H9 (cell line): ENCODE measurements around the gene NFS1. TPM values are rescaled to one million over a fixed set of nuclear protein-coding genes. Genes with fewer than 3 reads are reported as not detected.

Experiments used
- DNase-seq: peaks from one replicate; pipeline ENCODE4 v3.0.0-alpha.2; 2017
- H2AFZ ChIP-seq: one replicate; pipeline ENCODE4 v1.6.1; 2013; ENCODE audit warnings: mild to moderate bottlenecking, low read length, control low read depth, moderate library complexity
- H2AK5ac ChIP-seq: 2 replicates; pipeline ENCODE4 v1.6.1; 2013; ENCODE audit warnings: low read length, control low read depth, mixed read lengths; ENCODE audit not compliant: insufficient read length
- H2BK120ac ChIP-seq: one replicate; pipeline ENCODE4 v1.6.1; 2013; ENCODE audit warnings: low read depth, mild to moderate bottlenecking, low read length, control low read depth, inconsistent platforms; ENCODE audit not compliant: poor library complexity, severe bottlenecking
- H2BK12ac ChIP-seq: 2 replicates; pipeline ENCODE4 v1.6.1; 2013; ENCODE audit warnings: low read length, control low read depth, mixed read lengths, low read depth; ENCODE audit not compliant: insufficient read length
- H2BK15ac ChIP-seq: 2 replicates; pipeline ENCODE4 v1.6.1; 2013; ENCODE audit warnings: low read depth, low read length, control low read depth
- H2BK20ac ChIP-seq: one replicate; pipeline ENCODE4 v1.6.1; 2013; ENCODE audit warnings: low read depth, mild to moderate bottlenecking, low read length, control low read depth, inconsistent platforms; ENCODE audit not compliant: poor library complexity, severe bottlenecking
- H2BK5ac ChIP-seq: 2 replicates; pipeline ENCODE4 v1.6.1; 2013; ENCODE audit warnings: low read length, control low read depth, mixed read lengths; ENCODE audit not compliant: insufficient read length
- H3K14ac ChIP-seq: 2 replicates; pipeline ENCODE4 v1.6.1; 2013; ENCODE audit warnings: low read length, control low read depth; ENCODE audit not compliant: insufficient read depth
- H3K18ac ChIP-seq: 2 replicates; pipeline ENCODE4 v1.6.1; 2013; ENCODE audit warnings: low read depth, mild to moderate bottlenecking, mixed read lengths, low read length, control low read depth; ENCODE audit not compliant: insufficient read length
- H3K23ac ChIP-seq: 2 replicates; pipeline ENCODE4 v1.6.1; 2013; ENCODE audit warnings: low read length, control low read depth, mixed read lengths, low read depth; ENCODE audit not compliant: insufficient read length
- H3K23me2 ChIP-seq: 2 replicates; pipeline ENCODE4 v1.6.1; 2013; ENCODE audit warnings: low read depth, mild to moderate bottlenecking, mixed read lengths, low read length, control low read depth; ENCODE audit not compliant: insufficient read length, poor library complexity, severe bottlenecking
- H3K27ac ChIP-seq: 2 replicates; pipeline ENCODE4 v1.5.1; 2013; ENCODE audit warnings: low read length, control low read depth, mixed read lengths, low read depth; ENCODE audit not compliant: insufficient read length
- H3K27me3 ChIP-seq: 2 replicates; pipeline ENCODE4 v1.6.1; 2013; ENCODE audit warnings: low read length, control low read depth, inconsistent platforms; ENCODE audit not compliant: insufficient read depth
- H3K4ac ChIP-seq: 2 replicates; pipeline ENCODE4 v1.6.1; 2013; ENCODE audit warnings: low read depth, mild to moderate bottlenecking, control low read depth, inconsistent platforms, low read length, moderate library complexity
- H3K4me1 ChIP-seq: 2 replicates; pipeline ENCODE4 v1.6.1; 2013; ENCODE audit warnings: low read length, control low read depth, inconsistent platforms; ENCODE audit not compliant: insufficient read depth
- H3K4me2 ChIP-seq: 2 replicates; pipeline ENCODE4 v1.6.1; 2013; ENCODE audit warnings: low read length, control low read depth, mixed read lengths; ENCODE audit not compliant: insufficient read length, insufficient read depth
- H3K56ac ChIP-seq: 2 replicates; pipeline ENCODE4 v1.6.1; 2013; ENCODE audit warnings: low read depth, mild to moderate bottlenecking, mixed read lengths, low read length, control low read depth; ENCODE audit not compliant: insufficient read length
- H3K79me1 ChIP-seq: 2 replicates; pipeline ENCODE4 v1.6.1; 2013; ENCODE audit warnings: low read depth, mild to moderate bottlenecking, moderate library complexity, low read length, control low read depth, inconsistent platforms; ENCODE audit not compliant: insufficient read depth, poor library complexity, severe bottlenecking
- H3K79me2 ChIP-seq: 2 replicates; pipeline ENCODE4 v1.6.1; 2013; ENCODE audit warnings: low read length, control low read depth, inconsistent platforms; ENCODE audit not compliant: insufficient read depth
- H3K9ac ChIP-seq: 2 replicates; pipeline ENCODE4 v1.6.1; 2013; ENCODE audit warnings: low read length, control low read depth, mixed read lengths; ENCODE audit not compliant: insufficient read length; ENCODE audit errors: extremely low read depth
- H3K9me3 ChIP-seq: one replicate; pipeline ENCODE4 v1.6.1; 2013; ENCODE audit warnings: low read depth, low read length, inconsistent platforms; ENCODE audit not compliant: control insufficient read depth
- H3T11ph ChIP-seq: one replicate; pipeline ENCODE4 v1.6.1; 2013; ENCODE audit warnings: mild to moderate bottlenecking, low read length, control low read depth, inconsistent platforms
- H4K20me1 ChIP-seq: one replicate; pipeline ENCODE4 v1.6.1; 2013; ENCODE audit not compliant: control insufficient read depth, insufficient read length, insufficient read depth
- H4K5ac ChIP-seq: 2 replicates; pipeline ENCODE4 v1.6.1; 2013; ENCODE audit warnings: low read depth, mild to moderate bottlenecking, mixed read lengths, low read length, control low read depth; ENCODE audit not compliant: insufficient read length
- H4K8ac ChIP-seq: replicated peaks from 2 replicates; pipeline ENCODE4 v1.6.1; 2013; ENCODE audit warnings: low read length, control low read depth, mixed read lengths, low read depth; ENCODE audit not compliant: insufficient read length
- H4K91ac ChIP-seq: 2 replicates; pipeline ENCODE4 v1.6.1; 2013; ENCODE audit warnings: low read depth, mild to moderate bottlenecking, moderate library complexity, mixed read lengths, low read length, control low read depth; ENCODE audit not compliant: insufficient read length
- H3K27ac Mint-ChIP-seq, 3 experiments: 2 replicates in 2 of 3; 3 replicates in 1 of 3; pipeline ENCODE4 v1.8.0; 2020 to 2021; ENCODE audit warnings: mixed read lengths in 3 of 3, mild to moderate bottlenecking in 1 of 3, moderate library complexity in 1 of 3
- H3K27me3 Mint-ChIP-seq: 2 replicates; pipeline ENCODE4 v1.8.0; 2021; ENCODE audit warnings: low read depth, mild to moderate bottlenecking, moderate library complexity, mixed read lengths
- H3K36me3 Mint-ChIP-seq, 3 experiments: 2 replicates in 2 of 3; 3 replicates in 1 of 3; pipeline ENCODE4 v1.8.0; 2020 to 2021; ENCODE audit warnings: low read depth in 3 of 3, mixed read lengths in 3 of 3; ENCODE audit not compliant: insufficient read depth in 1 of 3
- H3K4me1 Mint-ChIP-seq, 2 experiments: 2 replicates each; pipeline ENCODE4 v1.8.0; 2020; ENCODE audit warnings: mixed read lengths in 2 of 2
- H3K4me3 Mint-ChIP-seq, 2 experiments: 2 replicates in 1 of 2; 3 replicates in 1 of 2; pipeline ENCODE4 v1.8.0; 2020 to 2021; ENCODE audit warnings: mild to moderate bottlenecking in 2 of 2, mixed read lengths in 2 of 2, moderate library complexity in 1 of 2
- H3K9me3 Mint-ChIP-seq, 2 experiments: 2 replicates in 1 of 2; 3 replicates in 1 of 2; pipeline ENCODE4 v1.8.0; 2020; ENCODE audit warnings: mild to moderate bottlenecking in 2 of 2, mixed read lengths in 2 of 2, moderate library complexity in 1 of 2
- WGBS: extraction: QIAGEN DNeasy Blood & Tissue Kit; methylation state at CpG from one replicate; pipeline ENCODE4 v1.1.7; 2013; ENCODE audit warnings: missing lambda C conversion rate, low lambda C conversion rate, mixed read lengths; ENCODE audit not compliant: insufficient read length; ENCODE audit errors: extremely low coverage; 5-methylcytosine and 5-hydroxymethylcytosine counted together
- total RNA-seq: library from RNA; stranded (reverse); gene quantifications from 2 replicates; pipeline ENCODE4 v1.2.1, GENCODE V29; 2021
- TF ChIP-seq, protein P1 (sequence below): fragments of 200-600 bp; sonication (generic); conservative IDR thresholded peaks from 3 replicates; pipeline ENCODE4 v1.8.0; 2021; ENCODE audit warnings: antibody characterized with exemption, mild to moderate bottlenecking

Gene NFS1
- total RNA-seq, 1 experiment from 2014 or later: 26.6 TPM

DNA sequence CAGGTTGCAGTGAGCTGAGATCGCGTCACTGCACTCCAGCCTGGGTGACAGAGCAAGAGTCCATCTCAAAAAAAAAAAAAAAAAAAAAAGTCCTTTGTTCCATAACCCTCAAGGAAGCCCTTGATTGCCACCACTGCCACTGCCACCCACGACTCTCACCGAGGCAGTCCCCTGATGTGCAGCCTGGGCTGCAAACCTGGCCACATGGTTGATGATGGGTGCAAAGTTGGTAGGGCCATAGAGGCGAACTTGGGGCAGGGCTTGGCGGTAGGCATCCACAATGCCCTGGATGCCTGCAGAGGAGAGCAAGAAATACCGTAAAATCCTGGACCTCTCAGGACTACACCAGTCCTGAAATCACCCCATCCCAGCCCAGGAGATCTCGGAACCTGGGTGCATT lies 72.0 kb downstream of the NFS1 start:
- Histone ChIP-seq H2BK5ac (no peak overlapping the region), H2BK20ac (no peak overlapping the region), H3K4ac (no peak overlapping the region), H3K4me1 (no peaks in the 10 kb centered on the region), H3K27ac (no peak overlapping the region), H3K79me2 (no peaks in the 10 kb centered on the region), H2BK12ac (no peak overlapping the region), H3K14ac (no peak overlapping the region), H4K91ac (no peak overlapping the region), H2BK120ac (no peak overlapping the region), H3K4me2 (no peak overlapping the region), H3K9me3 (no peaks in the 10 kb centered on the region), H3K79me1 (no peaks in the 10 kb centered on the region), H2AFZ (no peak overlapping the region), H3K56ac (no peak overlapping the region), H4K20me1 (no peaks in the 10 kb centered on the region), H3T11ph (no peak overlapping the region), H3K27me3 (no peaks in the 10 kb centered on the region), H3K9ac (no peak overlapping the region), H3K23ac (no peak overlapping the region), H2BK15ac (no peak overlapping the region), H4K8ac (no peak overlapping the region), H2AK5ac (no peak overlapping the region), H4K5ac (no peak overlapping the region), H3K23me2 (no peaks in the 10 kb centered on the region), H3K18ac (no peak overlapping the region)
- Mint-ChIP-seq H3K4me1 (no peaks in the 10 kb centered on the region), H3K36me3 (peaks cover 39 to 65% (median 64%) of the 10 kb centered on the region in 3 experiments), H3K27me3 (no peaks in the 10 kb centered on the region), H3K27ac (0 out of 7 replicates have a peak overlapping the region, but pooled peaks of 1 of the 3 experiments have one; percentile 17), H3K4me3 (no peak overlapping the region), H3K9me3 (no peaks in the 10 kb centered on the region; a peak in 1 of 5 replicates)
- DNase-seq: no peak
- TF ChIP-seq, protein P1, sequence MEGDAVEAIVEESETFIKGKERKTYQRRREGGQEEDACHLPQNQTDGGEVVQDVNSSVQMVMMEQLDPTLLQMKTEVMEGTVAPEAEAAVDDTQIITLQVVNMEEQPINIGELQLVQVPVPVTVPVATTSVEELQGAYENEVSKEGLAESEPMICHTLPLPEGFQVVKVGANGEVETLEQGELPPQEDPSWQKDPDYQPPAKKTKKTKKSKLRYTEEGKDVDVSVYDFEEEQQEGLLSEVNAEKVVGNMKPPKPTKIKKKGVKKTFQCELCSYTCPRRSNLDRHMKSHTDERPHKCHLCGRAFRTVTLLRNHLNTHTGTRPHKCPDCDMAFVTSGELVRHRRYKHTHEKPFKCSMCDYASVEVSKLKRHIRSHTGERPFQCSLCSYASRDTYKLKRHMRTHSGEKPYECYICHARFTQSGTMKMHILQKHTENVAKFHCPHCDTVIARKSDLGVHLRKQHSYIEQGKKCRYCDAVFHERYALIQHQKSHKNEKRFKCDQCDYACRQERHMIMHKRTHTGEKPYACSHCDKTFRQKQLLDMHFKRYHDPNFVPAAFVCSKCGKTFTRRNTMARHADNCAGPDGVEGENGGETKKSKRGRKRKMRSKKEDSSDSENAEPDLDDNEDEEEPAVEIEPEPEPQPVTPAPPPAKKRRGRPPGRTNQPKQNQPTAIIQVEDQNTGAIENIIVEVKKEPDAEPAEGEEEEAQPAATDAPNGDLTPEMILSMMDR: no peak
- WGBS: no CpG with 5 or more reads among the region's 8 CpGs
